Loucy (cell line): ENCODE measurements around the gene TMEM129.

ENCODE experiments used
- CTCF ChIP-seq: fragments of 200-600 bp; sonication (generic); conservative IDR thresholded peaks from 2 replicates; pipeline ENCODE4 v1.5.1; 2014; ENCODE audit warnings: mild to moderate bottlenecking, antibody characterized with exemption, low read length
- EZH2phosphoT487 ChIP-seq: fragments of 200-600 bp; IDR thresholded peaks from 2 replicates; pipeline ENCODE4 v1.6.1; 2018; ENCODE audit warnings: antibody characterized with exemption, mild to moderate bottlenecking, moderate library complexity, borderline replicate concordance

GRCh38 chr4:1736812-1737211, 15.7 kb upstream of the TMEM129 start:
- no peak for TF ChIP-seq CTCF
- no peak for TF ChIP-seq EZH2phosphoT487
